ENCODE data around the gene TCF21.
"Not testable (repeated sequence)": the region's sequence is repeated elsewhere in the genome, so short reads cannot be mapped to it uniquely, and the experiment has no call there.

The TCF21 gene

GRCh38 chr6:133888929-133889556, at the start of gene TCF21:
TSS of gene TCF21 (plus strand) at chr6:133889113. CDS start at chr6:133889398, 285 bp downstream.
- no peak for DNase-seq

- DNase-seq: no peak
Observed at GRCh38 chr6:133841176-133841575, 47.7 kb upstream of the TCF21 start.

- no peak for DNase-seq
Observed at GRCh38 chr6:133843098-133843497, 45.8 kb upstream of the TCF21 start.

- no peak for DNase-seq
Observed at GRCh38 chr6:133844709-133845108, 44.2 kb upstream of the TCF21 start.

- DNase-seq: no peak
Observed at GRCh38 chr6:133854041-133854363, 34.9 kb upstream of the TCF21 start.

- DNase-seq: no peak
Observed at GRCh38 chr6:133854364-133855275, 34.3 kb upstream of the TCF21 start.

GRCh38 chr6:133855276-133855990, 33.5 kb upstream of the TCF21 start:
- no peak for DNase-seq

- DNase-seq: no peak
Observed at GRCh38 chr6:133855991-133856370, 32.9 kb upstream of the TCF21 start.

GRCh38 chr6:133856911-133857310, 32.0 kb upstream of the TCF21 start:
- DNase-seq: no peak

- DNase-seq: no peak
Observed at GRCh38 chr6:133857696-133858095, 31.2 kb upstream of the TCF21 start.

- not testable (repeated sequence) for DNase-seq
Observed at GRCh38 chr6:133861337-133861736, 27.6 kb upstream of the TCF21 start.

GRCh38 chr6:133863228-133863627, 25.7 kb upstream of the TCF21 start:
- no peak for DNase-seq

GRCh38 chr6:133865680-133866079, 23.2 kb upstream of the TCF21 start:
- no peak for DNase-seq

GRCh38 chr6:133871131-133871530, 17.8 kb upstream of the TCF21 start:
- no peak for DNase-seq

- DNase-seq: no peak
Observed at GRCh38 chr6:133873538-133873937, 15.4 kb upstream of the TCF21 start.

- no peak for DNase-seq
Observed at GRCh38 chr6:133877116-133877515, 11.8 kb upstream of the TCF21 start.

- no peak for DNase-seq
Observed at GRCh38 chr6:133880006-133880405, 8.9 kb upstream of the TCF21 start.

GRCh38 chr6:133880896-133881295, 8.0 kb upstream of the TCF21 start:
- DNase-seq: no peak

- DNase-seq: no peak
Observed at GRCh38 chr6:133886104-133886775, 2.7 kb upstream of the TCF21 start.

GRCh38 chr6:133887156-133887879, 1.6 kb upstream of the TCF21 start:
- no peak for DNase-seq

- DNase-seq: no peak
Observed at GRCh38 chr6:133887880-133888230, 1.1 kb upstream of the TCF21 start.

GRCh38 chr6:133889557-133890403, 867 bp downstream of the TCF21 start:
- DNase-seq: peak; percentile 42

Data from right hindlimb (tissue), 1 donor.